IPS DF 6.9 (cell line): ENCODE measurements around the gene NAA38.

Experiments
- DNase-seq: peaks from one replicate; pipeline ENCODE4 v3.0.0-alpha.2; 2013; ENCODE audit warnings: low read depth, low spot score
- H3K27ac ChIP-seq: one replicate; pipeline ENCODE4 v1.5.1; 2013; ENCODE audit warnings: low read length, control low read depth
- H3K27me3 ChIP-seq: 2 replicates; pipeline ENCODE4 v1.6.1; 2013; ENCODE audit warnings: mild to moderate bottlenecking, low read length; ENCODE audit not compliant: control insufficient read depth, insufficient read depth
- H3K36me3 ChIP-seq: 2 replicates; pipeline ENCODE4 v1.6.1; 2013; ENCODE audit warnings: low read length; ENCODE audit not compliant: control insufficient read depth, insufficient read depth
- H3K4me1 ChIP-seq: 2 replicates; pipeline ENCODE4 v1.6.1; 2013; ENCODE audit warnings: low read length; ENCODE audit not compliant: control insufficient read depth, insufficient read depth
- H3K4me3 ChIP-seq: 2 replicates; pipeline ENCODE4 v1.5.1; 2013; ENCODE audit warnings: mild to moderate bottlenecking, low read length
- H3K9me3 ChIP-seq: 2 replicates; pipeline ENCODE4 v1.6.1; 2013; ENCODE audit warnings: low read length, inconsistent platforms; ENCODE audit not compliant: control insufficient read depth, insufficient read depth
- WGBS: extraction: QIAGEN DNeasy Blood & Tissue Kit; methylation state at CpG from one replicate; pipeline ENCODE4 v1.1.7; 2013; ENCODE audit warnings: mixed read lengths, missing lambda C conversion rate; ENCODE audit not compliant: insufficient read length, insufficient coverage; 5-methylcytosine and 5-hydroxymethylcytosine counted together

NAA38 gene, protein sequence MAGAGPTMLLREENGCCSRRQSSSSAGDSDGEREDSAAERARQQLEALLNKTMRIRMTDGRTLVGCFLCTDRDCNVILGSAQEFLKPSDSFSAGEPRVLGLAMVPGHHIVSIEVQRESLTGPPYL

DNA sequence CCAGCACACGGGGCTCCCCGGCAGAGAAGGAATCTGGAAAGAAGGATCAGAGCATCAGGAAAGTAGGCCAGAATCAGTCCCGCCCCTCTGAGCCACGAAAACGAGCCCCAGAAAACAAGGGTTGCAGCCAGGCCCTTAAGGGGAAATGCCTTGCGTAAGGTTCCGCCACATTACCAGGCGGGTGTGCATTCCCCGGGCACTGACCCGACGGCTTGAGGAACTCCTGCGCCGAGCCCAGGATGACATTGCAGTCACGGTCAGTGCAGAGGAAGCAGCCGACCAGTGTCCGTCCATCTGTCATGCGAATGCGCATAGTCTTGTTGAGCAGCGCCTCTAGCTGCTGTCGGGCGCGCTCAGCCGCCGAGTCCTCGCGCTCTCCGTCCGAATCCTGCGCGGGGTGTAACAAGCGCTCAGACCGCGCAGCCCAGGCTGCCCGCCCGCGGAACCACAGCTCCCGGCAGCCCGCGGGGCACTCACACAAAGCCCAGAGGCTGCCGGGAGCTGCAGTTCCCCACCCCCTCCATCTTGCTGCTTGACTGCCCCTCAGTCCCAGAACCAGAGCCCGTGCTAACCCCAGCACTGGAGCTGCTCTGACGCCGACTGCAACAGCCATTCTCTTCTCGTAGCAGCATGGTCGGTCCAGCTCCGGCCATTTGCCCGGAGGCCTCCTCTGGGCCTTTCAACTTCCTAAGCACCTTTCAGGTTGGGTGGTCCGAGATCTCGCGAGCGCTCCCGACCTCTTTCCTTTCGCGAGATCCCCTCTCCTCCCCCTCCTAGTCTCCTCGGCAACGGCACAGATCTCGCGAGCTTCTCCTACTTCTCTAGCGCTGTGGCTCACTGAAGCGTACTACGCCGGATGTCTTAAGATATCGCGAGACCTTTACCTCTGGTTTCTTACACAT is at the start of gene NAA38:
TSS of gene NAA38 (minus strand) at position 749 of the 902 bp plus-strand sequence. CDS start at position 653, 96 bp downstream.
- H3K4me1 ChIP-seq, result peaks cover 12% of the 10 kb centered on the region
- no peak within 1 kb of the TSS for H3K27ac ChIP-seq
- H3K9me3 ChIP-seq, result no peaks in the 10 kb centered on the region
- H3K4me3 ChIP-seq, result peak within 1 kb of the TSS; percentile 72; the same call in 1 of the 2 replicates
- no CpG with 5 or more reads among the region's 64 CpGs for WGBS
- H3K27me3 ChIP-seq, result peaks cover 28% of the 10 kb centered on the region
- no peaks in the 10 kb centered on the region for H3K36me3 ChIP-seq
- peak; percentile 97 for DNase-seq

DNA sequence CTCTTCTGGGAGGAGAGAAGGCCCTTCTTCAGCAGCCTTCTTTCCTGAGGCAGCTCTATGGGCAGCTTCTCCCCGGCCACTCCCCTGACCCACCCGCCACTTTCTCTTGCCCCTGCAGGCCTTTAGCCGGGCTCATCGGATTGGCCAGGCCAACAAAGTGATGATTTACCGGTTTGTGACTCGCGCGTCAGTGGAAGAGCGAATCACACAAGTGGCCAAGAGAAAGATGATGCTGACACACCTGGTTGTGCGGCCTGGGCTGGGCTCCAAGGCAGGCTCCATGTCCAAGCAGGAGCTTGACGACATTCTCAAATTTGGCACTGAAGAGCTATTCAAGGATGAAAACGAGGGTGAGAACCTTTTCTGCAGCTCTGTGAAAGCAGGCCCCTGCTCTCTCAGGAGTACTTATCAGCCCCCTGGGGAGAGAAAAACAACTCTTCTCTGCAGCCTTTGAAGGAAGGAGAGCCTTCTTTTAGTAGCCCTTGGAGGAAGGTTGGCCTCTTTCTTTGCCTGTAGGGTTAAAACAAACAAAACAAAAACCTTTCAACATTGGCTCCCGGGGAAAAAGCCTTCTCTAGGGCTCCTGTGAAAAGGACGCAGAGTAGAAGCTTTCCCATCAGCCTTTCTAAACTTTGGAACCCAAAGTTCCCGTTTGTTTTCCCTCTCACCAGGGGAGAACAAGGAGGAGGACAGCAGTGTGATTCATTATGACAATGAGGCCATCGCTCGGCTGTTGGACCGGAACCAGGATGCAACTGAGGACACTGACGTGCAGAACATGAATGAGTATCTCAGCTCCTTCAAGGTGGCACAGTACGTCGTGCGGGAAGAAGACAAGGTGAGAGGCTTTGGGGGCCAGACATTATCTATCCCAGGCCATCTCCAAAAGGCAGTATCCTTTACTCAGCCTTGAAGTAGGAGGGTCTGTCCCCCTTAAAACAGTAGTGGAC is 46.1 kb upstream of the NAA38 start:
- Histone ChIP-seq H3K4me3 (no peak overlapping the region), H3K27ac (no peak overlapping the region), H3K27me3 (no peaks in the 10 kb centered on the region), H3K9me3 (no peaks in the 10 kb centered on the region), H3K36me3 (peaks cover 5% of the 10 kb centered on the region; the same call in 1 of the 2 replicates), H3K4me1 (no peaks in the 10 kb centered on the region)
- WGBS, result no CpG with 5 or more reads among the region's 22 CpGs
- DNase-seq, result no peak

- no peak overlapping the region for H3K27ac ChIP-seq
- H3K4me3 ChIP-seq, result no peak overlapping the region
- H3K9me3 ChIP-seq, result no peaks in the 10 kb centered on the region
- WGBS, result no CpG with 5 or more reads among the region's 6 CpGs
- no peak for DNase-seq
- no peaks in the 10 kb centered on the region for H3K27me3 ChIP-seq
- H3K4me1 ChIP-seq, result no peaks in the 10 kb centered on the region
- H3K36me3 ChIP-seq, result 0 out of 2 replicates have a peak, but pooled peaks cover 3% of the 10 kb centered on the region
These were observed 40.4 kb upstream of the NAA38 start for GRCh38 chr17:7897773-7898172.

- no peaks in the 10 kb centered on the region for H3K4me1 ChIP-seq
- no peak for DNase-seq
- H3K27ac ChIP-seq, result no peak overlapping the region
- no peaks in the 10 kb centered on the region for H3K36me3 ChIP-seq
- H3K27me3 ChIP-seq, result no peaks in the 10 kb centered on the region
- no peaks in the 10 kb centered on the region for H3K9me3 ChIP-seq
- WGBS, result no CpG with 5 or more reads among the region's 13 CpGs
- H3K4me3 ChIP-seq, result no peak overlapping the region
These were observed 39.7 kb upstream of the NAA38 start for GRCh38 chr17:7897090-7897489.

DNA sequence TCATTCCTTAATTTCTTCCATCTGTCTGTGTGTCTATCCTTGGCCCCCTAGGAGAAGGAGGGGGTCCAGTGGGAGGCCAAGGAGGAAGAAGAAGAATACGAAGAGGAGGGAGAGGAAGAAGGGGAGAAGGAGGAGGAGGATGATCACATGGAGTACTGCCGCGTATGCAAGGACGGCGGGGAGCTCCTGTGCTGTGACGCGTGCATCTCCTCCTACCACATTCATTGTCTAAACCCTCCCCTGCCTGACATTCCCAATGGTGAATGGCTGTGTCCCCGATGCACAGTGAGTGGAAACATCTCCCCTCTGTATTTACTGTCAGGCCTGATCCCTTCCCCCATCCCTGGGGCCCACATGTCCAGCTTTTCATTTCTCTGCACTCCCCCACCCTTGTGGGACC is 37.5 kb upstream of the NAA38 start:
- WGBS, result no CpG with 5 or more reads among the region's 8 CpGs
- no peak overlapping the region for H3K4me3 ChIP-seq
- no peaks in the 10 kb centered on the region for H3K4me1 ChIP-seq
- no peak overlapping the region for H3K27ac ChIP-seq
- H3K36me3 ChIP-seq, result no peaks in the 10 kb centered on the region
- no peak for DNase-seq
- no peaks in the 10 kb centered on the region for H3K9me3 ChIP-seq
- no peaks in the 10 kb centered on the region for H3K27me3 ChIP-seq

- Histone ChIP-seq H3K4me3 (no peak overlapping the region), H3K9me3 (no peaks in the 10 kb centered on the region), H3K36me3 (no peaks in the 10 kb centered on the region), H3K27me3 (no peaks in the 10 kb centered on the region), H3K4me1 (no peaks in the 10 kb centered on the region), H3K27ac (no peak overlapping the region)
- no CpG with 5 or more reads among the region's 9 CpGs for WGBS
- no peak for DNase-seq
These were observed 36.9 kb upstream of the NAA38 start for GRCh38 chr17:7894226-7894625.

- no peaks in the 10 kb centered on the region for H3K9me3 ChIP-seq
- H3K27me3 ChIP-seq, result no peaks in the 10 kb centered on the region
- DNase-seq, result no peak
- no CpG with 5 or more reads among the region's 15 CpGs for WGBS
- no peaks in the 10 kb centered on the region; the same call in 1 of the 2 replicates for H3K4me1 ChIP-seq
- no peak overlapping the region for H3K4me3 ChIP-seq
- H3K27ac ChIP-seq, result no peak overlapping the region
- H3K36me3 ChIP-seq, result no peaks in the 10 kb centered on the region
These were observed 36.0 kb upstream of the NAA38 start for GRCh38 chr17:7893187-7893880.

GRCh38 chr17:7889166-7889955 is 32.0 kb upstream of the NAA38 start:
- H3K9me3 ChIP-seq, result no peaks in the 10 kb centered on the region
- DNase-seq, result no peak
- no peak overlapping the region for H3K27ac ChIP-seq
- peaks cover 4% of the 10 kb centered on the region for H3K4me1 ChIP-seq
- no peak overlapping the region for H3K4me3 ChIP-seq
- no CpG with 5 or more reads among the region's 11 CpGs for WGBS
- H3K36me3 ChIP-seq, result no peaks in the 10 kb centered on the region
- H3K27me3 ChIP-seq, result no peaks in the 10 kb centered on the region; the same call in 1 of the 2 replicates

GRCh38 chr17:7888184-7888920 is 31.0 kb upstream of the NAA38 start, which contains the start of gene CHD3:
CHD3 (plus strand) TSS chr17:7888789; CDS start chr17:7889001, 212 bp downstream.
- DNase-seq, result no peak
- Histone ChIP-seq H3K36me3 (no peaks in the 10 kb centered on the region), H3K27me3 (no peaks in the 10 kb centered on the region; the same call in 1 of the 2 replicates), H3K4me3 (peak within 1 kb of the TSS; percentile 29; the same call in 1 of the 2 replicates), H3K9me3 (no peaks in the 10 kb centered on the region), H3K4me1 (peaks cover 4% of the 10 kb centered on the region), H3K27ac (no peak within 1 kb of the TSS)
- WGBS, result no CpG with 5 or more reads among the region's 18 CpGs
